ENCODE data around the gene WWC2.

DNA sequence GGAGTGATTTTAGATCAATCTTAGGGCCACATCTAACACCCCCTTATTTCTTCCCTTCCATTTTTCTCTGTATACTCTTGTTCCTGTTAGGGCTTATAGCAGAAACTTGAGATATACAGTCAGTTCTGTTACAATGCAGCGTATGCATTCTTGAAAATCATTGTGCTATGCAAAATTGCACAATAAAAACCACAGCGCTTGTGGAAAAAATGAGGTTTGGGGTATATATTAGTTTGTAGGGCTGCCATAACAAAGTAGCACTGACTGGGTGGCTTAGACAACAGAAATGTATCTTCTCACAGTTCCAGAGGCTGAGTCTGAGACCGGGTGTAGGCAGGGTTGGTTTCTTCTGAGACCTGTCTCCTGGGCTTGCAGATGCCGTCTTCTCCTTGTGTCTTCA lies 59.0 kb downstream of the WWC2 start:
- TF ChIP-seq FOXP2 (optimal IDR thresholded peaks at IDR 0.05; ENCODE audit: control extremely low read depth, extremely low read length, insufficient read depth) (no peak), POLR2AphosphoS5 (IDR thresholded peaks at IDR 0.05; ENCODE audit: borderline replicate concordance, low read depth, low read length) (no peak), EZH2 (IDR thresholded peaks at IDR 0.05) (no peak)
